Right lobe of liver (tissue), 4 donors: ENCODE data around the gene ABCD4.

Experiments
- CTCF ChIP-seq, 4 donors: fragments of 200-600 bp in 3 of 4; fragments of 450-650 bp in 1 of 4; IDR thresholded peaks; one replicate each; pipeline versions ENCODE4 v1.5.1 to v1.8.0; 2016 to 2022; ENCODE audit warnings: antibody characterized with exemption in 4 of 4, mild to moderate bottlenecking in 2 of 4
- POLR2A ChIP-seq: fragments of 450-650 bp; IDR thresholded peaks from one replicate; pipeline ENCODE4 v1.6.1; 2017; ENCODE audit warnings: antibody characterized with exemption, mild to moderate bottlenecking
- donor health status: DM: no; HTN: no; CAD: no.
- donor health status: DM: no; HTN: no; CAD: no.
- donor health status: DM: no; HTN: yes; CAD: no.

- no peak for TF ChIP-seq CTCF (IDR thresholded peaks at IDR 0.05)
- no peak for TF ChIP-seq POLR2A
Observed at GRCh38 chr14:74309125-74310022, 6.6 kb upstream of the ABCD4 start.
